SK-N-SH (cell line): ENCODE data around the gene CPZ. TPM values are rescaled to one million over a fixed set of nuclear protein-coding genes. Genes with fewer than 3 reads are reported as not detected.

Source experiments
- CTCF ChIA-PET: fragments of 300-600, 350-600 bp; formaldehyde crosslinking; extraction: SDS; loops from one replicate; lab custom pipeline; 2021; lab: Yijun Ruan, JAX
- POLR2A ChIA-PET: fragments of 350-600 bp; sonication (Branson Sonifier 250); formaldehyde crosslinking; extraction: SDS; loops from one replicate; lab custom pipeline; 2020; ENCODE audit warnings: antibody characterized with exemption, inconsistent platforms; lab: Yijun Ruan, JAX
- DNase-seq: peaks from one replicate; pipeline ENCODE4 v3.0.0; 2012
- H2AFZ ChIP-seq: fragments of 200-600 bp; sonication (generic); 2 replicates; pipeline ENCODE4 v1.8.1; 2016; ENCODE audit warnings: antibody characterized with exemption, mild to moderate bottlenecking, low read depth
- H3F3A ChIP-seq: fragments of 200-600 bp; sonication (generic); replicated peaks from 2 replicates; pipeline ENCODE3; 2016; ENCODE audit warnings: antibody characterized with exemption, mild to moderate bottlenecking; ENCODE audit not compliant: insufficient read depth
- H3K27ac ChIP-seq, 2 experiments: fragments of 200-500 bp in 1 of 2; fragments of 200-600 bp in 1 of 2; sonication (Bioruptor generic) in 1 of 2; sonication (generic), shearing (Covaris generic) in 1 of 2; 2 replicates each; pipeline versions ENCODE4 v1.5.1 to v1.6.1; 2014 to 2016; ENCODE audit warnings: low read depth in 2 of 2, inconsistent platforms in 1 of 2, low read length in 1 of 2, mild to moderate bottlenecking in 1 of 2, mixed read lengths in 1 of 2
- H3K27me3 ChIP-seq: fragments of 200-600 bp; sonication (generic), shearing (Covaris generic); 2 replicates; pipeline ENCODE4 v1.6.1; 2016; ENCODE audit warnings: mixed run types; ENCODE audit not compliant: insufficient read depth
- H3K36me3 ChIP-seq, 2 experiments: fragments of 200-500 bp in 1 of 2; fragments of 200-600 bp in 1 of 2; sonication (Bioruptor generic) in 1 of 2; sonication (generic) in 1 of 2; replicated peaks in 1 of 2; 2 replicates each; pipeline versions ENCODE3 to v1.5.1; 2014 to 2016; ENCODE audit warnings: low read length in 1 of 2, mild to moderate bottlenecking in 1 of 2; ENCODE audit not compliant: insufficient read depth in 2 of 2, control insufficient read depth in 1 of 2
- H3K4me1 ChIP-seq, 2 experiments: fragments of 200-500 bp in 1 of 2; fragments of 200-600 bp in 1 of 2; sonication (Bioruptor generic) in 1 of 2; sonication (generic), shearing (Covaris generic) in 1 of 2; 2 replicates each; pipeline versions ENCODE4 v1.5.1 to v1.6.1; 2014 to 2016; ENCODE audit warnings: low read depth in 1 of 2, low read length in 1 of 2, mixed run types in 1 of 2; ENCODE audit not compliant: insufficient read depth in 2 of 2, control insufficient read depth in 1 of 2
- H3K4me2 ChIP-seq: fragments of 200-600 bp; sonication (generic), shearing (Covaris generic); 2 replicates; pipeline ENCODE4 v1.6.1; 2017; ENCODE audit warnings: mixed run types
- H3K4me3 ChIP-seq, 2 experiments: fragments of 200-500 bp in 1 of 2; fragments of 200-600 bp in 1 of 2; sonication (Bioruptor generic) in 1 of 2; sonication (generic), shearing (Covaris generic) in 1 of 2; 2 replicates each; pipeline versions ENCODE4 v1.5.1 to v1.8.1; 2014 to 2016; ENCODE audit warnings: low read depth in 2 of 2, inconsistent platforms in 1 of 2, low read length in 1 of 2, mild to moderate bottlenecking in 1 of 2, mixed read lengths in 1 of 2, moderate library complexity in 1 of 2
- H3K79me2 ChIP-seq: fragments of 200-600 bp; sonication (generic); 2 replicates; pipeline ENCODE4 v1.8.1; 2017; ENCODE audit warnings: mild to moderate bottlenecking; ENCODE audit not compliant: insufficient read depth
- H3K9ac ChIP-seq: fragments of 200-600 bp; sonication (generic); 2 replicates; pipeline ENCODE4 v1.6.1; 2017; ENCODE audit warnings: mixed run types
- H3K9me2 ChIP-seq: fragments of 200-600 bp; sonication (generic); 2 replicates; pipeline ENCODE4 v1.6.1; 2017; ENCODE audit warnings: mixed run types
- H3K9me3 ChIP-seq: fragments of 200-600 bp; sonication (generic); 2 replicates; pipeline ENCODE4 v1.6.1; 2017; ENCODE audit warnings: mixed run types, mild to moderate bottlenecking, moderate library complexity
- H4K20me1 ChIP-seq: fragments of 200-600 bp; sonication (generic); 2 replicates; pipeline ENCODE4 v1.6.1; 2017; ENCODE audit warnings: mild to moderate bottlenecking, mixed run types; ENCODE audit not compliant: insufficient read depth
- EZH2phosphoT487 ChIP-seq: fragments of 200-600 bp; sonication (generic); IDR thresholded peaks from 2 replicates; pipeline ENCODE4 v1.6.1; 2017; ENCODE audit warnings: low read depth, mixed run types, mild to moderate bottlenecking, antibody characterized with exemption, moderate library complexity, borderline replicate concordance
- GABPA ChIP-seq: IDR thresholded peaks from 2 replicates; pipeline ENCODE4 v1.4.0; 2012; ENCODE audit warnings: low read depth, mild to moderate bottlenecking
- GATA2 ChIP-seq: sonication (generic); formaldehyde crosslinking; IDR thresholded peaks from 2 replicates; pipeline ENCODE4 v1.5.0; 2020; ENCODE audit warnings: mild to moderate bottlenecking, missing genetic modification reagents
- JUND ChIP-seq: IDR thresholded peaks from 2 replicates; pipeline ENCODE4 v1.4.0; 2012
- NRF1 ChIP-seq: IDR thresholded peaks from 2 replicates; pipeline ENCODE4 v1.6.1; 2012; ENCODE audit warnings: low read depth, mild to moderate bottlenecking, low read length
- RCOR1 ChIP-seq: fragments of 150-350 bp; IDR thresholded peaks from 2 replicates; pipeline ENCODE4 v1.6.1; 2017; ENCODE audit warnings: antibody characterized with exemption, low read length
- RXRA ChIP-seq: IDR thresholded peaks from 2 replicates; pipeline ENCODE4 v1.4.0; 2012; ENCODE audit warnings: low read depth, mild to moderate bottlenecking, borderline replicate concordance
- SIN3A ChIP-seq: IDR thresholded peaks from 2 replicates; pipeline ENCODE4 v1.6.1; 2012; ENCODE audit warnings: low read depth, mild to moderate bottlenecking, low read length, moderate library complexity, borderline replicate concordance
- TAF1 ChIP-seq: IDR thresholded peaks from 2 replicates; pipeline ENCODE4 v1.6.1; 2012; ENCODE audit warnings: low read depth, mild to moderate bottlenecking, low read length, moderate library complexity, borderline replicate concordance
- YY1 ChIP-seq: IDR thresholded peaks from 2 replicates; pipeline ENCODE4 v1.4.0; 2012; ENCODE audit warnings: low read depth, mild to moderate bottlenecking
- WGBS: methylation state at CpG from one replicate; pipeline ENCODE4 v1.1.6; 2017; ENCODE audit warnings: low lambda C conversion rate; 5-methylcytosine and 5-hydroxymethylcytosine counted together
- polyA plus RNA-seq, 3 experiments: library from polyadenylated mRNA; depleted of rRNA; stranded (reverse); fragments of >200 nt; gene quantifications; 2 replicates each; pipeline ENCODE4 v1.2.3, GENCODE V29; 2012
- TF ChIP-seq, protein P1 (sequence below): IDR thresholded peaks from 2 replicates; pipeline ENCODE4 v1.4.0; 2012; ENCODE audit warnings: low read depth, borderline replicate concordance
- TF ChIP-seq, protein P2 (sequence below): IDR thresholded peaks from 2 replicates; pipeline ENCODE4 v1.4.0; 2012; ENCODE audit warnings: low read depth, borderline replicate concordance
- TF ChIP-seq, protein P3 (sequence below): fragments of 150-350 bp; IDR thresholded peaks from 2 replicates; pipeline ENCODE4 v1.6.1; 2017; ENCODE audit warnings: antibody characterized with exemption, low read length, low read depth, borderline replicate concordance
- TF ChIP-seq, protein P4 (sequence below): fragments of 200-600 bp; sonication (generic); IDR thresholded peaks from 2 replicates; pipeline ENCODE4 v1.6.1; 2017; ENCODE audit warnings: antibody characterized with exemption, mild to moderate bottlenecking, moderate library complexity
- TF ChIP-seq, protein P5 (sequence below): IDR thresholded peaks from 2 replicates; pipeline ENCODE4; 2012

CPZ gene
- polyA plus RNA-seq, 1 of the 3 experiments (the other 2 are of a cell fraction): not detected

DNA sequence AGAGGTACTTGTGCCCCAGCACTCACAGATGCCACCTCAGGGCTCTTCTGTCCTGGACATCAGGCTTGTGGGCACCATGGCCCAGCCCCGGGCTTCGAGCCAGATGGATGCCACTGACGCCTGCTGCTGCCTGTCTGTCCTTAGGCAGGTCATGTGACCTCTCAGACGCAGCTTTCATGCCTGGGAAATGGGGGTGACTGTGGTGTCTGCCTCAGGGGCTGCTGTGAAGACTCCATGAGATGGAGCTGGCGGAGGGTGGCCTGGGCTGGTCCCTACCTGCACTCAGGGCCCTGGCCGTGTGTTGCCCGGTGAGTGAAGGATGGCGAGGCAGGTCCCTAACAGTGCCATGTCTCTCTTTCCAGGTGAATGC lies 6.5 kb downstream of the CPZ start:
- H3F3A ChIP-seq: no peaks in the 10 kb centered on the region
- no peak overlapping the region for H3K4me2 ChIP-seq
- H3K27ac ChIP-seq: no peak overlapping the region
- H3K9me3 ChIP-seq: no peaks in the 10 kb centered on the region
- no peaks in the 10 kb centered on the region for H3K36me3 ChIP-seq
- no peaks in the 10 kb centered on the region for H3K27me3 ChIP-seq
- no peak overlapping the region for H2AFZ ChIP-seq
- H4K20me1 ChIP-seq: no peaks in the 10 kb centered on the region
- 51% methylated on average over 3 of the region's 8 CpGs for WGBS
- TF ChIP-seq GATA2 (CRISPR knock-in tag): no peak
- no peak for TF ChIP-seq RXRA
- TF ChIP-seq, protein P1, sequence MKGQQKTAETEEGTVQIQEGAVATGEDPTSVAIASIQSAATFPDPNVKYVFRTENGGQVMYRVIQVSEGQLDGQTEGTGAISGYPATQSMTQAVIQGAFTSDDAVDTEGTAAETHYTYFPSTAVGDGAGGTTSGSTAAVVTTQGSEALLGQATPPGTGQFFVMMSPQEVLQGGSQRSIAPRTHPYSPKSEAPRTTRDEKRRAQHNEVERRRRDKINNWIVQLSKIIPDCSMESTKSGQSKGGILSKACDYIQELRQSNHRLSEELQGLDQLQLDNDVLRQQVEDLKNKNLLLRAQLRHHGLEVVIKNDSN: no peak
- no peak for TF ChIP-seq TAF1
- no peak for TF ChIP-seq RCOR1
- TF ChIP-seq GABPA: no peak
- TF ChIP-seq, protein P2, sequence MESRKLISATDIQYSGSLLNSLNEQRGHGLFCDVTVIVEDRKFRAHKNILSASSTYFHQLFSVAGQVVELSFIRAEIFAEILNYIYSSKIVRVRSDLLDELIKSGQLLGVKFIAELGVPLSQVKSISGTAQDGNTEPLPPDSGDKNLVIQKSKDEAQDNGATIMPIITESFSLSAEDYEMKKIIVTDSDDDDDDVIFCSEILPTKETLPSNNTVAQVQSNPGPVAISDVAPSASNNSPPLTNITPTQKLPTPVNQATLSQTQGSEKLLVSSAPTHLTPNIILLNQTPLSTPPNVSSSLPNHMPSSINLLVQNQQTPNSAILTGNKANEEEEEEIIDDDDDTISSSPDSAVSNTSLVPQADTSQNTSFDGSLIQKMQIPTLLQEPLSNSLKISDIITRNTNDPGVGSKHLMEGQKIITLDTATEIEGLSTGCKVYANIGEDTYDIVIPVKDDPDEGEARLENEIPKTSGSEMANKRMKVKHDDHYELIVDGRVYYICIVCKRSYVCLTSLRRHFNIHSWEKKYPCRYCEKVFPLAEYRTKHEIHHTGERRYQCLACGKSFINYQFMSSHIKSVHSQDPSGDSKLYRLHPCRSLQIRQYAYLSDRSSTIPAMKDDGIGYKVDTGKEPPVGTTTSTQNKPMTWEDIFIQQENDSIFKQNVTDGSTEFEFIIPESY: no peak
- no peak for TF ChIP-seq EZH2phosphoT487
- no peak for TF ChIP-seq YY1
- TF ChIP-seq, protein P3, sequence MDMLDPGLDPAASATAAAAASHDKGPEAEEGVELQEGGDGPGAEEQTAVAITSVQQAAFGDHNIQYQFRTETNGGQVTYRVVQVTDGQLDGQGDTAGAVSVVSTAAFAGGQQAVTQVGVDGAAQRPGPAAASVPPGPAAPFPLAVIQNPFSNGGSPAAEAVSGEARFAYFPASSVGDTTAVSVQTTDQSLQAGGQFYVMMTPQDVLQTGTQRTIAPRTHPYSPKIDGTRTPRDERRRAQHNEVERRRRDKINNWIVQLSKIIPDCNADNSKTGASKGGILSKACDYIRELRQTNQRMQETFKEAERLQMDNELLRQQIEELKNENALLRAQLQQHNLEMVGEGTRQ: no peak
- TF ChIP-seq, protein P4, sequence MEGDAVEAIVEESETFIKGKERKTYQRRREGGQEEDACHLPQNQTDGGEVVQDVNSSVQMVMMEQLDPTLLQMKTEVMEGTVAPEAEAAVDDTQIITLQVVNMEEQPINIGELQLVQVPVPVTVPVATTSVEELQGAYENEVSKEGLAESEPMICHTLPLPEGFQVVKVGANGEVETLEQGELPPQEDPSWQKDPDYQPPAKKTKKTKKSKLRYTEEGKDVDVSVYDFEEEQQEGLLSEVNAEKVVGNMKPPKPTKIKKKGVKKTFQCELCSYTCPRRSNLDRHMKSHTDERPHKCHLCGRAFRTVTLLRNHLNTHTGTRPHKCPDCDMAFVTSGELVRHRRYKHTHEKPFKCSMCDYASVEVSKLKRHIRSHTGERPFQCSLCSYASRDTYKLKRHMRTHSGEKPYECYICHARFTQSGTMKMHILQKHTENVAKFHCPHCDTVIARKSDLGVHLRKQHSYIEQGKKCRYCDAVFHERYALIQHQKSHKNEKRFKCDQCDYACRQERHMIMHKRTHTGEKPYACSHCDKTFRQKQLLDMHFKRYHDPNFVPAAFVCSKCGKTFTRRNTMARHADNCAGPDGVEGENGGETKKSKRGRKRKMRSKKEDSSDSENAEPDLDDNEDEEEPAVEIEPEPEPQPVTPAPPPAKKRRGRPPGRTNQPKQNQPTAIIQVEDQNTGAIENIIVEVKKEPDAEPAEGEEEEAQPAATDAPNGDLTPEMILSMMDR: no peak
- TF ChIP-seq SIN3A: no peak
- no peak for TF ChIP-seq NRF1
- TF ChIP-seq, protein P5, sequence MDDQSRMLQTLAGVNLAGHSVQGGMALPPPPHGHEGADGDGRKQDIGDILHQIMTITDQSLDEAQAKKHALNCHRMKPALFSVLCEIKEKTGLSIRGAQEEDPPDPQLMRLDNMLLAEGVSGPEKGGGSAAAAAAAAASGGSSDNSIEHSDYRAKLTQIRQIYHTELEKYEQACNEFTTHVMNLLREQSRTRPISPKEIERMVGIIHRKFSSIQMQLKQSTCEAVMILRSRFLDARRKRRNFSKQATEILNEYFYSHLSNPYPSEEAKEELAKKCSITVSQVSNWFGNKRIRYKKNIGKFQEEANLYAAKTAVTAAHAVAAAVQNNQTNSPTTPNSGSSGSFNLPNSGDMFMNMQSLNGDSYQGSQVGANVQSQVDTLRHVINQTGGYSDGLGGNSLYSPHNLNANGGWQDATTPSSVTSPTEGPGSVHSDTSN: no peak
- TF ChIP-seq JUND: no peak
- H3K4me1 ChIP-seq: peaks cover 0 to 30% of the 10 kb centered on the region in 2 experiments; a peak in 1 of 4 replicates
- no peak overlapping the region for H3K4me3 ChIP-seq
- H3K79me2 ChIP-seq: no peaks in the 10 kb centered on the region
- H3K9me2 ChIP-seq: no peaks in the 10 kb centered on the region
- ChIA-PET CTCF (interaction anchor here (0.6 to 3.8 kb wide), 5 partner anchors 8 to 1107 kb away, joined by 3 to 67 read pairs (median 3); no protein-coding TSS in a partner anchor), POLR2A (no interaction called here)
- no peak for DNase-seq
- no peak overlapping the region for H3K9ac ChIP-seq
